Adipose tissue (tissue), 3 donors: Measurements from ENCODE around the gene GPSM1. TPM values are rescaled to one million over a fixed set of nuclear protein-coding genes. Genes with fewer than 3 reads are reported as not detected.

ENCODE experiments used
- H3K27ac ChIP-seq: one replicate; pipeline ENCODE4 v1.5.1; 2013; ENCODE audit warnings: low read depth, low read length
- WGBS, 3 donors: extraction: QIAGEN DNeasy Blood & Tissue Kit; methylation state at CpG; one replicate each; pipeline ENCODE4 v1.1.7; 2013; 5-methylcytosine and 5-hydroxymethylcytosine counted together
- polyA plus RNA-seq, 3 donors: library from polyadenylated mRNA; stranded (reverse); fragments of 200-250 nt; gene quantifications; one replicate each; pipeline ENCODE4 v1.2.3, GENCODE V29; 2013
- donor health status: healthy with polysubstance abuse.
- donor health status: Bipolar disorder and iron deficiency.
- donor health status: healthy.

The GPSM1 gene
- polyA plus RNA-seq, 3 donors: 5.8 to 14.9 (median 11.0) TPM

DNA sequence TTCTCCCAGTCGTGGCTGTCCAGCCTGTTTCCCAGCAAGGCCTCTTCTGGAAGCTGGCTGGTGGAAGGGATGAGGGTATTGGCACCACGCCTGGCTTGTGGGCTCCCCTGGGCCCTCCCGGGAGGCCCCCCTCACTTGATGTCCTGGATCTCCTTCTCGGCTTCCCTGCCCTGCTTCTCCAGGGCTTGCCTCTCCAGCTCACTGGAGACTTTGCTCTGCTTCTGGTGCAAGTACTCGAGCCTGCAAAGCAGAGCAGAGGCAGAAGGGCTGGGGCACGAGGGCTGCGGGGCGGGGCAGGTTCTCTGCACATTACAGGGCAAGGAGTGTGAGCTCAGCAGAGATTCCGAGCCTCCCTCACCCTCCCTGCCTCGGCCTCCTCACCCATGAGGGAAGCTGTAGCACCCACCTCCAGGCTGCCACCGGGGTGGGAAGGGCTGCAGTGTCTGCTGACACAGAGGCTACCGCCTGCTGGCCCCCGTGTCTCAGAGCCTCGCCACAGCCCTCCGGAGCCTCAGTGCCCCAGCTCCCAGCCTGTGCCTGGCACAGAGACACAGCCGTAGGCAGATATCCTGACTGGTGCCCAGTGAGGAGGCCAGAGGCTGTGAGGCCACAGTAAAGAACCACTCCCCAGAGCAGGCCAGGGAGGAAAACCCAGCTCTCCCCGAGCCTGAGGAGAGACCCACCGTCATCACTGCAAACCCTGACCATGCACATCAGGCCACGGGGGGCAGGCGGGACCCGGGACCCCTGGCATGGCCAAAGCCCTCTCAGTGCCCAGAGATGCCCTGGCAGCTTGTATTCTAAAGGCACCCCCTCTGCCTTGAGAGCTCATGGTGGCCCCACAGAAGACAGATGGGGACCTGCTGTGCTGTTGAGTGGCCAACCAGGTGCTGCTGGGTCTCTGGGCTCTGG, 65.5 kb downstream of the GPSM1 start:
- no peak overlapping the region for H3K27ac ChIP-seq
- 78 to 90% (median 82%) methylated on average over 19 to 21 of the region's 21 CpGs for WGBS, 3 donors

DNA sequence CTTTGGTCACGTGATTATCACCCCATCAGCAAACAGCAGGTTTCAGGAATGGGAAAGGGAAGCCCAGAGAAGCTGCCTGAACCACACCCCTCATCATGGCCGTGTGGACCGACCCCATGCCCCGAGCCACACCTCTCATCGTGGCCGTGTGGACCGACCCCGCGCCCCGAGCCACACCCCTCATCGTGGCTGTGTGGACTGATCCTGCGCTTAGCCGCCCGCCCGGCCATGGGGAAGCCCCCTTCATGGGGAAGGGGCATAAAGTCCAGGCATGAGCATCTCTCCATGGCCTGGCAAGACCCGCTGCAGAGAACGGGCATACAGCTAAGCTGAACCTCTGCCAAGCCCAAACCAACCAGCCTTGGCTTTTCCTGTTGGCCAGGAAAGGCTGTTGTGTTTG, 66.2 kb downstream of the GPSM1 start:
- H3K27ac ChIP-seq: no peak overlapping the region
- WGBS, 3 donors: 82 to 91% (median 89%) methylated on average over 17 of the region's 17 CpGs

DNA sequence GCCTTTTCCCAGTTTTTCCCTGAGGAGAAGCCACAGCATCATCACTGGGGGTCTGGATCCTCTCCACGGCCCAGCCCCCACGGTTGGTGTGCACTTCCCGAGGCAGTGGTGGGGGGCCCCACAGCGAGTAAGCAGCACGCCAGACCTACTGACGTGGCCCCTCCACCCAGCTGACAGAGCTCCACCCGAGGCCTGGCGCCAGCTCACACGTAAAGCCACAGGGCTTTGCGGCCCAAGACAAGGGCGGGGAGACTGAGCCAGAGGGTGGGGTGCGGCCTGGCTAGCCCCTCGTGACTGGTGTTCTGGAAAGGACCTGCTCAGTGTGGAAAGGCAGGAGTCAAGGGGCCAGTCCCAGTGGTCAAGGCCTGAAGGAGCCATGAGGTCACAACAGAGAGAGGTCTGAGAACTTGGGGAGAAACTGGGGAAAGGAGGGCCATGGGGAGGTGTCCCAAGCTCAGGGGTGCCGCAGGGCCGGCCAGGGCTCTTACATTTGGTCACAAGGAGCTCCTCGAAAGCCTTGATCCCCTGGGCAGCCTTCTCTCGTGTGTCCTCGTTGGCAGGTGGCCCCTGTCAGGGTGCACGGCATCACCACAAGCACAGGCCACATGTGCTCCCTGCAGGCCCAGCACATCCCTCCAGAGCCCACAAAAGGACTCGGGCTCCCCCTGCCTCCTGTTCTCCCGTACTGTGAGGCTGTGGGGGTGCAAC, 67.1 kb downstream of the GPSM1 start:
- WGBS, 3 donors: 80 to 94% (median 81%) methylated on average over 21 of the region's 21 CpGs
- H3K27ac ChIP-seq: no peak overlapping the region

DNA sequence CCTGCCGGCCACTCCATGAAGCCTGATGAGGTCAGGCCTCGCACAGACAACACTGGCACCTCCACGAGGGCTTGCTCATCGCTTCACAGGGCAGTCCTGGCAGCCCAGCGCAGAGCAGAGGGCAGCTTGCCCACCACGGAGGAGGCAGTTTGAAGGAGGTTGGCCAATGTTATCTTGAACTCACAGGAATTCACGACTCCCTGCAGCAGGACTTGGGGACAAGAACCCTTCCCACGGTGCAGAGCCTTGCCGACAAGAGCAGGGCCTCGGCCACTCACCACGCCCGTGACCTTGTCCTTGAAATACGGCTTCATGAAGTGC, 67.6 kb downstream of the GPSM1 start:
- no peak overlapping the region for H3K27ac ChIP-seq
- WGBS, 3 donors: 83 to 89% (median 87%) methylated on average over 13 of the region's 13 CpGs

DNA sequence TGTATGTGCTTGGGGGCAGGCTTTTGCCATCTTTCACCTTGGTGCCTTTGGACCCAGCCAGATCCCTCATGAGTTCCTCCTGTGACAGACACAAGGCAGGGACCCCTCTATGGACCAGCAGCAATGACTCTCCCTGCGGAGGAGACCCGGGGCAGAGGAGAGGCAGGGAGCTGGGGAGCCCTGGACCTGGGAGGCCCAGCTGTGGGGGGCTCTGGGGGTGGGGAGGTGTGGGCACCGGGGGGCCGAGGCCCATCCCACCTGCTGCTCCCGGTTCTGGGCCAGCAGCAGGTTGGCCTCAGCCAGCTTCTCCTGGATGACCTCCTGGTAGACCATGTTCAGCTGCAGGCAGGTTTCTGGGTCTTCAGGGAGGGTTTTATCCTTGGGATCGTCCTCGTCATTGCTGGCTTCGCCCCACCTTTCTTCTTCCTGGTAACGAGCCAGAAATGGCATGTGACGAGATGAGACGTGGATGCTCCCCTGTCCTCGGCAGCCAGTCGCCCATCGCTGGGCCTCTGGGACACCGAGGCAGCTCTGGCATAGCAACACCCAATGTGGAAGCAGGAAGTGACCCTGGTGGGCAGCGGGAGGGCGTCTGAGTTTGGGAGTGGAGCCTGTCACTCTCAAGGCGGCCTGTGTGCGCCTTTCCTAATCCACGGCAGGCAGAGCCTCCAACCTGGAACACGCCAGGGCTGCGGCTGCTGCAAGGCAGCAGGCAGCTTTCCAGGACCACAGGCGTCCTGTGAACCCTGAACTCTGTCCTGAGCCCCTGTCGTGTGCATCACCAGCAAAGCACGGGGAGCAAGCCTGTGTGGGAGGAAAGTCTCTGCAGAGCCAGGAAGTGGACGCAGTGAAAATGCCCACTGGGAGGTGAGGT, 68.2 kb downstream of the GPSM1 start:
- 86 to 94% (median 88%) methylated on average over 24 to 26 of the region's 26 CpGs for WGBS, 3 donors
- H3K27ac ChIP-seq: no peak overlapping the region

DNA sequence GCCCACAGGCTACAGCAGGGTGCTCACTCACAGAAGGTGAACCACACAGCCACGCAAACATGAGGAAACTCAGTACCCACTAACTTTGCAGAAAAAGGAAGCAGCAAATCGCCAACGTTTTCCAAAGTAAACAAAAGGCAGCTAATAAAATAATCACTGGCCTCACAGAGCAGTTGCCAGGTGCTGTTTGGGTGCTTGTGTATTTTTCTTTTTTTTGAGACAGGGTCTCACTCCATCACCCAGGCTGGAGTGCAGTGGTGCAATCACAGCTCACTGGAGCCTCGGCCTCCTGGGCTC, 68.8 kb downstream of the GPSM1 start:
- 65 to 81% (median 66%) methylated on average over 4 of the region's 4 CpGs for WGBS, 3 donors

DNA sequence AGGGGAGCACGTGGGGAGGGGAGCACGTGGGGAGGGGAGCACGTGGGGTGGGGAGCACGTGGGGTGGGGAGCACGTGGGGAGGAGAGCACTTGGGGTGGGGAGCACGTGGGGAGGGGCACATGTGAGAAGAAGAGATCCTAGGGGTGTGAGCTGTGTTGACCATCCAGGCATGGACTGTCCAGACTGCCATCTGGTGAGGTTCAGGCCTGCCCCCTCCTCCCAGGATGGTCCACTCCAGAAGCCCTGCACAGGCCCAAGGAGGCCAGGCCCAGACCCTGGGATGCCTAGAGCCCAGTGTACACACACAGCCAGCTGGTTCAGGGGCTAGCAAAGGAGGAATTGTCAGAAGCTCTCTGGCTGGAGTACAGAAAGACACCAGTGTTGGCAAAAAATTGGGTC, 70.3 kb downstream of the GPSM1 start:
- H3K27ac ChIP-seq: no peak overlapping the region
- WGBS, 3 donors: 57 to 70% (median 57%) methylated on average over 6 of the region's 6 CpGs

More for the DNA sequence above, 68.8 kb downstream of the GPSM1 start:
- no peak overlapping the region for H3K27ac ChIP-seq

DNA sequence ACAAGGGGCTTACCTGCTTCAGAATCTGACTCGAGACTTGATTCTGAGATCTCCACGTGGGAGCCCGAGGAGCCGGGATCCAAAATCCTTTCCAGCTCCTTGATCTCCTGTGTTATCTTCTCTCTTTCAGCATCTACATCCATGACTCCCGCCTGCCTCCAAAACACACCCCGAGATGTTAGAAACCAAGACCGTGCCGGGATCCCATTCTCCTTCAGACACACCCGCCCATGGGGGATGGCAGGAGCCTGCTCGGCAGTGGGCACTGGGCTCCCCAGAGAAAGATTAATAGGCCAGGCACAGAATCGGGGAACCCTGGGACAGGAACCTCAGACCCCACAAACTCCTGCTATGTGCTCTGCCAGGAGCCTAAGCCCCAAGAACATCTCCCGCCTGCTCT, 70.9 kb downstream of the GPSM1 start:
- H3K27ac ChIP-seq: no peak overlapping the region
- 91 to 97% (median 93%) methylated on average over 12 of the region's 12 CpGs for WGBS, 3 donors

DNA sequence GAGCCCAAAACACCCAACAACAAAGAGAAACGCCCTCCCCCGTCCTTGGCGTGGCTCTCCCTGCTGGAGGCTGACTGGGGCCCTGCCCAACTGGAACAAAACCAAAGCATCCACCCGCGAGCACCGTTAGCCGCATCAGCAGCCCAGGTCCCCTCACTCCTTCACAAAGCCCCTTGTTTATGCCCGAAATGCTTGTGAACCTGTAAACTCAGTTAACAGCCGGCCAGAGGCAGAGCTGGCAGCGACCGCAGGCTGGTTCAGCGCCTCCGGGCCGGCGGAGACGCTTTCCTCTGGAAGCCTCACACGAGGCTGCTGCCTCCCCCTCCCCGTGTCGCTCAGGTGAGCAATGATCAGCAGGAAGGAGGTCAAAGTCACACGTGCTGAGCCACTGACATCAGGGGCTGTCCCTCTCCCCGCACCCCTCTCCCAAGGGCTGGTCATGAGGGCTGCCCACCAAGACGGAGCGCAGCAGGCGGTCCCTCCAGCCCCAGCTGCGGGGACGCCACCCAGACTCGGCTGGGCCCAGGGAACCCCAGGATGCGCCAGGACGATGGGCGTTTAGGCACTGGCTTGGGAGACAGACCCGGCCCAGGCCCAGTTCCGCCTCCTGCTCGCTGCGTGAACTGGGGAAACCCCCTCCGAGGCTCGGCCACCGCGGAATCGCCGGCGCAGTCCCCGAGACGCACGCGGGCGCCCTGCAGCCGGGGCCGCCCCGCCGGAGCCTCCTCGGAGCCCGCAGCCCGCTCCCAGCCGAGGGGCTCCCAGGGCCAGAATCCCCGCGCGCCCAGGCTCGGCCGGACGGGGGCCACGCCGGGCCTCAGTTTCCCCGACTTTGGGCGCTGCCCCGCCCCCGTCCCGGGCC, 72.1 kb downstream of the GPSM1 start:
- 1 to 2% (median 1%) methylated on average over 56 to 67 of the region's 67 CpGs for WGBS, 3 donors
- no peak overlapping the region for H3K27ac ChIP-seq

DNA sequence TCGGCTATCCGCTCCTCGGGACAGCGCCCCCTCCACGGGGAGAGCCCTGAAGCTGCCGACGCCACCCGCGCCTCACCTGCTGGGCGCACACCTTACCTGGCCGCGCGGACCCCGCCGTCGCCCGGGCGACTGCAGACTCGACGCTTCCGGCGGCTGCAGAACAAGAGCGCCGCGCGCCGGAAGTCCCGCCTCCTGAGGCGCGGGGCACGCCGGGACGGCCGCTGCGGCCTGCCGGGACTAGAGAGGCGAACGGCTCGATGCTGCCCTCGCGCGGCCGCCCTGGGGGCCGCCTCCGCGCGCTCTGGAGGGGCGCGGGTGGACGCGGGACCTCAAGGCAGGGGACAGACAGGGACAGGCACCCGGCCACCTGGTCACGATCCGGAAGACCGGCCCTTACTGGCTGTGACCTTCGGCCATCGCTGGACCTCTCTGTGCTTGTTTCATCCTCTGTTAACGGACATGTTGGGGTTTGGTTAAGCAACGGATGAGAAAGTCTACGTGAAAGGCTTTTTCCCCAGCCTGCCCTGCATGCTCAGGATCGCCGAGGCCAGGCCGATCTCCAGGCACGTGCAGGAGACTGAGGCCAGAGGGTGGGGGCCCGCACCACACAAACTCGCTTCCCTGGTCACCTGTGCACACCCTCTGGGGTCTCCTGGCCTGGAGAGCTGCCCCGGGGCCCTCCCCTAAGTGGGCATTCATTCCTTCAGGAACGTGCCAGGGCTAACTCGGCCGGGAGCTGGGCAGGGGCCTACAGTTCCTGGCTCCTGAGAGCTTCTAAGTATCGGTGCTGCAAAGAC, 72.9 kb downstream of the GPSM1 start, which contains the start of gene SNAPC4:
SNAPC4 (minus strand) TSS at position 133 of the 797 bp plus-strand sequence. CDS start 1,742 bp downstream, outside the sequence.
- H3K27ac ChIP-seq: no peak within 1 kb of the TSS
- WGBS, 3 donors: 4 to 10% (median 5%) methylated on average over 42 to 71 of the region's 71 CpGs

DNA sequence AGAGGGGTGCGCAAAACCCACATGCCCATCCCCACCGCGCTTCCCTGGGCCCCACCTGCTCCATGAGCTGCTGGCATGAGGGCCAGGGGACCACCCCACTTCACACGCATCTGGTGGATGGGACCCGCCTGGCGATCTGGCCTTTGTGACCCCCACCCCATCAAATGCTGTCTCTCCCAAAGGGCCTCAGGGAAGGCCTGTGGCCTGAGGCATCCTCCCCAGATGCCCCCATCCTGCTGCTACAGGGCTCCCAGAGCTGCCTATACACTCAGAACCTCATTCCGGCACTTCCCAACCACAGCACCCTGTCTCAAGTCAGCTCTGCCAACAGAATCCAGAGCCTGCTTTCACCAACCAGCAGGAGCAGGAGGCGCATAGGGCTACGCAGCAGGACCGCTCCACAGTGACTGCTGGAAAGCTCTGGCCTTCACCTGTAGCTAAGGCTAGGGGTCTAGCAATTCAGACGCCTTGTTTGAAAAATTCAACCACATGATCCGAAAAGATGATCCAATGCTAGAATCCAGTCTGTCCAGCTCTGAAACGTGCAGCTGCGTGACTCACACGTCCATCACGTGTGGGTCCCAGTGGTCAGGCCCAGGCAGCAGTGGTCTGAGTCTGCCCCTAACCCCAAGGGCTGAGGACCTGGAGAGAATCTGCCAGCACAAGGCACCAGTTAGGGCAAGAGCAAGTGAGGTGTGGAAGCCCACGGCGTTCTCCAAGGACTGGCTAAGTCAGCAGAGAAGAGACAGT, 74.0 kb downstream of the GPSM1 start:
- WGBS, 3 donors: 88 to 94% (median 93%) methylated on average over 18 of the region's 18 CpGs
- H3K27ac ChIP-seq: no peak overlapping the region

DNA sequence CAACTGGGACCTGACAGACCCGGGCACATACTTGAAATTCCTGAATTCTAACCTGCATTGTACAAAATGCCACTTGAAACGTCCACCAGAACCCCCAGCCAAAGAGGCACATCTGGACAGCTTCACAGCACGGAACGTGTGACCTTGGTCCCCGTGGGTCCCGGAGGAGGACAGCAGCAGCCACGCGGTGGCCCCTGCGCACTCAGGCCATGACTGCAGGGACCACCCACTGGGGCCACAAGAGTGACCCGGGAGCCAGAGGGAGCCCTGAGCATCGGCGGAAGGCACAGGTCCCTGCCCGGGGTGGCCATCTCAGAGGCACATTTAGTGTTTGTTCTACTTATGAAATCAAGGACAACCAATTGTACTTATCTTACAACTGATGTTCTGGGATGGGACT, 74.7 kb downstream of the GPSM1 start:
- 47 to 81% (median 78%) methylated on average over 13 of the region's 13 CpGs for WGBS, 3 donors
- no peak overlapping the region for H3K27ac ChIP-seq

DNA sequence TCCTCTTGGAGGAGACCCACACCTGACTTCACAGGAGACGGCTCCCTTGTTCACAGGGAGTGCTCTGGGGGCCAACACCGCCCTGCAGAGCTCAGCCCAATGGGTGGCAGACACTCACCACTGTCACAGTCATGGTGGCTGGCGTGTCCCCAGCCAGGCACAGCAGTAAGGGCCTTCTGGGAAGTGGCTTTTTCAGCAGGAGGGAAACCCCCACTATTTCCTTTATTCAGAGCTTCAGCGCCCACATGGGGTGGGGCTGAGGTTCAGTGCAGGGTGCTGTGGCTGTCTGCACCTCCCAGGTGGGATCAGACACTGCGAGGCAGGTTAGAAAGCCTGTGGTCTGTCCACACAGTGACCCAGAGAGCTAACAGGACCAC, 76.2 kb downstream of the GPSM1 start:
- WGBS, 3 donors: 82 to 91% (median 83%) methylated on average over 5 of the region's 5 CpGs
- H3K27ac ChIP-seq: no peak overlapping the region

DNA sequence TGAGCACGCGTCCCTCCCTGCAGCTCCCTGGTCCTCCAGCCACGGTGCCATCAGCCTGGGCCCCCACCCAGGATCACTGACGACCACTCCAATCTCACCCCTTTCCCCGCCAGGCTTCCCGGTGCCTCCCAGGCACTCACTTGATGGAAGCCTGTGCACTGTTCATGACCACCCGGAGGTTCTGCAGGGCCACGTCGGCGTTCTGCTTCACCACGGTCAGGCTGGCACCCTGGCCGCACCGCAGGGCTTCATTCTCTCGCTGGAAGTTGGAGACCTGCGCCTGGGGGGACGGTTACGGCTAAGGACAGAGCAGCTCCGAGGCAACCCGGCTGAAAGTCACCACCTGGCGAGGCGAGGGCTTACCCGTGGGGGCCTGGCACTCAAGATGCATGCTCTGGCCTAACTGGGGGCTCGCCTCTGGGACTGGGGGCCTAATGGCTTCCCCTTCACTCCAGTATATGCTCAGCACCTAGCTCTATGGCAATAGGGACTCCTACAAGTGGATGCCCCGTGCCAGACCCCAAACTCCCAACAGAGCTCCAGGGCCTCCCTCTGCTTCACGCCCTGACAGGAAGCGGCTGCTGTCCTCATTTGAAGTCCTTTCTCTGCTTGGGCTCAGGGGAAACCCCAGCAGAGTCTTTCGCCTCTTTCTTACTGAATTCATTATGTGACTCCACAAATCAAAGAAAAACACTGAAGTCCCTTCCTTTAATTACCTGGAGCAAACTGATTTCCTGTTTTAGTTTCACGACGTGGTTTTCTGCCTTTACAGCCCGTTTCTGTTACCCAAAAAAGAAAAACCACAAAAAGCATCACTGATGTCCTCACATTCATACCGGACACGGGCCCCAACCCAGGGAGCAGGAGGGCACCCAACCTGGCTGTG, 76.8 kb downstream of the GPSM1 start:
- 82 to 90% (median 86%) methylated on average over 32 of the region's 32 CpGs for WGBS, 3 donors
- no peak overlapping the region for H3K27ac ChIP-seq

DNA sequence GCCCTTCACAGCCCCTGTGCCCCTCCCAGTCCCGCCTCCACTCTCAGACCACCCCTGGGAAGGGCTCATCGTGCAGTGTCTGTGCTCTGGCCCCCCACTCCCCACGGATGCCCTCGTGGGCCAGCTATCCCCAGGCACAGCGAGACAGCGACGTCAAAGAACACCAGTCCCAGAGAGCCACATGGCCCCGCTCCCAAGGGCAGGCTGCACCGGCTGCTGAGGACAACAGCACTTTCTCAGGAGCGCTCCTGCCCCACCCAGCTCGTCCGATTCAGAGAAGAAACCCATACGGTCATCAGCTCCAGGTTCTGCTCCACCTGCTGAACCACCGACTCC, 77.4 kb downstream of the GPSM1 start:
- 87 to 92% (median 91%) methylated on average over 14 of the region's 14 CpGs for WGBS, 3 donors
- no peak overlapping the region for H3K27ac ChIP-seq

DNA sequence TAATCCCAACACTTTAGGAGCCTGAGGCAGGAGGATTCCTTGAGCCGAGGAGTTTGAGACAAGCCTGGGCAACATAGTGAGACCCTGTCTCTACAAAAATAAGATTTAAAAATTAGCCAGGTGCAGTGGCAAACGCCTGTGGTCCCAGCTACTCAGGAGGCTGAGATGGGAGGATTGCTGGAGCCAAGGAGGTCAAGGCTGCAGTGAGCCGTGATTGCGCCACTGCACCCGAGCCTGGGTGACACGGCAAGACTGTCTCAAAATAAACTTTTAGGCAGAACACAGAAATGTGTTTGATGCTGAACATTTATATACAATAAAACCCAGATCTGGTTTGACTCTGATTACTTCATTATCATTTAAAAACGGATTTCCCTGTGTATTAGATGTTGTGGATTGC, 78.1 kb downstream of the GPSM1 start:
- 82 to 87% (median 86%) methylated on average over 7 of the region's 7 CpGs for WGBS, 3 donors

More for the DNA sequence above, 78.1 kb downstream of the GPSM1 start:
- no peak overlapping the region for H3K27ac ChIP-seq
